ENCODE data around the gene CHRND.

DNA sequence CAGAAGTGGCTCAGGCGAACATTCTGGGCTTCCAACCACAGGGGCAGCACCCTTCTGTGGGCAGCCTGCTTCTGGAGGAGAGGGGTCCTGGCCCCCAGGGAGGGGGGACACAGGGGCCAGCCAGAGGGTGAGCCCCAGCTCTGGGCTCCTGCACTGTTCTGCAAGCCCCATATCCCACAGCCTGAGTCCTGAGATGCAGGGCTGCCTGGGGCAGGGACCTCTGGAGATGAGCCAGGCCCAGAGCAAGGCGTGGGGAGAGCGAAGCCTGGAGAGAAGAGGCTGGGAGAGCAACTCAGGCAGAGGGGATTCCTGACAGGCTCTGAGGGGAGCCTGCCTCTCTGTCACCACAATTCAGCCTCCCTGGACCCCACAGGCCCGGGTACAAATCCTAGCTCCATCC is 19.3 kb upstream of the CHRND start:
- TF ChIP-seq, protein P1, sequence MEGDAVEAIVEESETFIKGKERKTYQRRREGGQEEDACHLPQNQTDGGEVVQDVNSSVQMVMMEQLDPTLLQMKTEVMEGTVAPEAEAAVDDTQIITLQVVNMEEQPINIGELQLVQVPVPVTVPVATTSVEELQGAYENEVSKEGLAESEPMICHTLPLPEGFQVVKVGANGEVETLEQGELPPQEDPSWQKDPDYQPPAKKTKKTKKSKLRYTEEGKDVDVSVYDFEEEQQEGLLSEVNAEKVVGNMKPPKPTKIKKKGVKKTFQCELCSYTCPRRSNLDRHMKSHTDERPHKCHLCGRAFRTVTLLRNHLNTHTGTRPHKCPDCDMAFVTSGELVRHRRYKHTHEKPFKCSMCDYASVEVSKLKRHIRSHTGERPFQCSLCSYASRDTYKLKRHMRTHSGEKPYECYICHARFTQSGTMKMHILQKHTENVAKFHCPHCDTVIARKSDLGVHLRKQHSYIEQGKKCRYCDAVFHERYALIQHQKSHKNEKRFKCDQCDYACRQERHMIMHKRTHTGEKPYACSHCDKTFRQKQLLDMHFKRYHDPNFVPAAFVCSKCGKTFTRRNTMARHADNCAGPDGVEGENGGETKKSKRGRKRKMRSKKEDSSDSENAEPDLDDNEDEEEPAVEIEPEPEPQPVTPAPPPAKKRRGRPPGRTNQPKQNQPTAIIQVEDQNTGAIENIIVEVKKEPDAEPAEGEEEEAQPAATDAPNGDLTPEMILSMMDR (IDR thresholded peaks at IDR 0.05; ENCODE audit: poor library complexity), result no peak
- TF ChIP-seq EZH2phosphoT487 (IDR thresholded peaks at IDR 0.05; ENCODE audit: low read depth, severe bottlenecking, unreplicated experiment), result no peak
- no peak for TF ChIP-seq EZH2 (IDR thresholded peaks at IDR 0.05; ENCODE audit: borderline replicate concordance)
